ENCODE data around the gene ZNF202.
"Not testable (repeated sequence)": the region's sequence is repeated elsewhere in the genome, so short reads cannot be mapped to it uniquely, and the experiment has no call there.

The ZNF202 gene

DNA sequence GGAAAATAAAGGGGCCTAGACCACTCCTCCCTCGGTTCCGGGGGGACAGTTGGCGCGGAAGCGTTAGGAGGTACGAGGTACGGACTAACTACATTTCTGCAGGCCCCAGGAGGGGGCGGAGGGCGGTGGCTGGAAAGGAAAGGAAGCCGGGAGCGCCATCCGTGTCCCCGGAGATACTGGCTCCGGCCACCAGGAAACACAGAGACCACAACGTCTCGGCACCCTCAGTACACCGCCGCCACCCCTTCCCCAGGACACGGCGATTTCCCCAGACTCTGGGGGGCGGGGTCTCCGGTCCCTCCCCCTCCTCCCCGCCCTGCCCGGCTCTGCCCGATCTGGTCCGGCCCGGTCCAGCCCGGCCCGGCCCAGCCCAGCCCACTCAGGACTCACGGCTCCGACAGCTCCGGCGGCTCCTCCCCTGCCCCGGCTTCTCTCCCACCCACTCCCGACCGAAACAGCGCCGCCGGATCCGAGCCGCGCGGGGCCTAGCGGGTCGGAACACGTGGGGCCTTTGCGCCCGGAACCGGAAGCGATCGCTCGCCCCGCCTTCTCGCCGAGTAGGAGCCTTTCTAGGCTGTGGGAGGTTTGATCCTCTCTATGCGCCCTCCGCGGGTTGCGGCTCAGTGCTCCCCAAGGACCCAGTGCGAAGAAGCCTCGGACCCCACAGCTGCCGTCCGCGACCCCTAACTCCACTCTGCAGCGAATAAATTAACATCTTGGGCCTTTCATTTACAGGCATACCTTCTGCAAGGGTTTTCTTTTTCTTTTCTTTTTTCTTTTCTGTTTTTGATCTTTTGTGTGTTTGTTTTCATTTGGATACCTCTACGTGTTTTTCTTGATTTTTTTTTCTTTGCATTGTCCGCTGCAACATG is at the start of gene ZNF202:
ZNF202 (minus strand) TSS at position 502 of the 872 bp plus-strand sequence. CDS start 10,772 bp downstream, outside the sequence.
- peak; percentile 48 for DNase-seq (ENCODE audit: low spot score)

GRCh38 chr11:123783536-123783935 is 42.1 kb upstream of the ZNF202 start:
- no peak for DNase-seq (ENCODE audit: low spot score)

DNA sequence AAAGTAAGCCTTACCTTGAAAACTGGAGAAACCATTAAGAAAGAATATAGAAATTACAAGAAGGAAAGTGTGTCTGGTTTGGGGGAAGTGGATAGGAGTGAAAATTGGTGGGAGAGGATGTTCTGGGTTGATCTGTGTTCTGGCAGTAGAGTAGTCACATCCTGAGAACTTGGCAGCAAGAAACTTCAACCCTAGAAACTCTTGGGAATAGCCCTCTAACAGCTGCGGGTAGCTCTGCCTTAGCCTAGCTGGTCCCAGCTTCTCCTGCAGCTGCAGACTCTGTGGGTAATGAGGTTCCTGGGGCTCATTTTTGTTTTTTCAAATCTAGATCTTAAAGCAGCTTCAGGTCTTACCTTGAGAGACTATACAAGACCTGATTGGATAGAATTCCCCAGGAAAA is 37.1 kb upstream of the ZNF202 start:
- no peak for DNase-seq (ENCODE audit: low spot score)

DNA sequence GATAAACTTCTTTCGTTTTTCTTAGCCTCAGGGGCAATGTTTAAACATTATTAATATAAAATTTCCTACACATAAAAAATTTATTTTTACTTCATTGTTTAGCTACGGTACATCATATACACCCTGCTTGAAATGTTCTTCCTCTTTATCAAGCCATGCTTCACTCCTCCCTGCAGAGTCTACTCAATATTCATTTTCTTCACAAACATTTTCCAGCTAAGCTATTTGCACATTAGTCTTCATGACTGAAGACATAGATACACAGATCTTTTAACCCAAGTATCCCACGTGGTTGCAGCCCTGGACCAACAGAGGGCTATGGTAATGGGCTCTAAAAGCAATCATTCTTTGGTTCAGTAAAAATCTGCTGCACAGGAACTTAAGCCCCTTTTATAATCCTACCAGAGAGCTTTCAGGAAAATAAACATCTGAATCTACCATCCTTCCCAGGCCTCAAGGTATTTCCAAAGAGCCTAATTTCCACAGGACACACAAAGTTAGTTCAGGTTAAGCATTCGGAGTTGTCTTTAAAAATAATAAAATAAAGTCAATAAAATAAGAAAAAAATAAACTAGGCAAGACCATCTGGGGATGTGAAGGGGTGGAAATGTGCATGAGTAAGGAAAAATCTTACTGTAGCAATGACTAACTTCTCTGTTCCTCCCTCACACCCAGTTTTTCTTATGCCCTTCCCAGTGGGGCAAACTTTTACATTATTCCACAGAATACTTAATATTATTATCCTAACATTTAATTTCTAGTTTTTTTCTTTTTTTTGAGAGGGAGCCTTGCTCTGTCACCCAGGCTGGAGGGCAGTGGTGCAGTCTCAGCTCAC is 34.5 kb upstream of the ZNF202 start:
- DNase-seq (ENCODE audit: low spot score): no peak

DNA sequence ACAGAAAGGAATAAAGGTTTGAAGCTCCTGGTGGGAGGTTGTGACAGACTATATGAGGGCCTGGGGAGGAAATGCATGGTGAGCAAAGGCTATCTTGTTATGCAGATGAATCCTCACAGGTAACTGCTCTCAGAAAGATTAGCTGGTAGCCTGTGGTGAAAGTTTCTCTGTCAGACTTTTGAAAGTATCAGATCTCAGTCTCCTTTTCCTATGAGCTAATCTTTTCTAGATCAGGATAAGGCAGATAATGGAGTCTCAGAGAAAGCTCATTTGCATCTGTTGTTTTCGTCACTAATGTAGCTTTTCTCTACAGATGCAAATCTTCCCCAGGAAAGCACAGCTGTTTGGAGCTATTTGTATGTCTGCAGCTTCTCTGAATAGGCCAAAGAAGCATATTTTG is 33.8 kb upstream of the ZNF202 start:
- no peak for DNase-seq (ENCODE audit: low spot score)

DNA sequence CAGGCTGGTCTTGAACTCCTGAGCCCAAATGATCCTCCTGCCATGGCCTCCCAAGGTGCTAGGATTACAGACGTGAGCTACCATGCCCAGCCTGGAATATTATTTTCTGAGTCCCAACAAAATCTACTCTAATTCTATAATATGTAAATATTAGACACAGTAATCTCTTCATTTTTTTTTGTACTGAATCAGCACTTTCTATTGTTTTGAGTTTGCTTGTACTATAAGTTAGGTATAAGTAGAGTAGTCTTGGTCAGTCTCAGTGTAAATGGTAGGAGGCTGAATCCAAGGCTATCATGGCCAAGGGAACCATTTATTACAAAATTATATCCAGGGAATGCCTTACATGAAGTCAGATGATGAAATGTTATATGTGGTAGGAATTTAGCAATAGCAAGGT is 32.5 kb upstream of the ZNF202 start:
- no peak for DNase-seq (ENCODE audit: low spot score)

- DNase-seq (ENCODE audit: low spot score): no peak
These were observed 31.6 kb upstream of the ZNF202 start for GRCh38 chr11:123773026-123773425.

- no peak for DNase-seq (ENCODE audit: low spot score)
These were observed 30.2 kb upstream of the ZNF202 start for GRCh38 chr11:123771664-123772063.

GRCh38 chr11:123770712-123771111 is 29.3 kb upstream of the ZNF202 start:
- no peak for DNase-seq (ENCODE audit: low spot score)

- no peak for DNase-seq (ENCODE audit: low spot score)
These were observed 24.1 kb upstream of the ZNF202 start for GRCh38 chr11:123765601-123766000.

GRCh38 chr11:123762422-123762821 is 21.0 kb upstream of the ZNF202 start:
- DNase-seq (ENCODE audit: low spot score): no peak

- no peak for DNase-seq (ENCODE audit: low spot score)
These were observed 19.4 kb upstream of the ZNF202 start for GRCh38 chr11:123760894-123761293.

GRCh38 chr11:123757976-123758375 is 16.5 kb upstream of the ZNF202 start:
- DNase-seq (ENCODE audit: low spot score): no peak

DNA sequence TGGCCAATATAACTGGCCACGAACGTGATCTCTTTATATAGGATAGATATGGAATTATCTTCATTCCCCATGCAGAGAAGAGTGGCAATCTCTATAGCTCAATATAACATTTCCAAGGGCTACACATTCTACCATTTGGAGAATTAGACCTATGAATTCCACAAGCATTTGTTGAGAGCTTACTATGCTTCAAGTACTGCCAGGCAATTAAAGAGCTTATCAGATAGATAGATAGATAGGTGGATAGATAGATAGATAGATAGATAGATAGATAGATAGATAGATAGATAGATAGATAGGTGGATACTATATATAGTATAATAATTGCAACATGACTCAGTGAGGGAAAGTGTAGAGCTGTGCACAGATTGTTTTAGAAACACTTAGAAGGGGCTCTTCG is 14.4 kb upstream of the ZNF202 start:
- no peak for DNase-seq (ENCODE audit: low spot score)

- no peak for DNase-seq (ENCODE audit: low spot score)
These were observed 13.9 kb upstream of the ZNF202 start for GRCh38 chr11:123755344-123755743.

- DNase-seq (ENCODE audit: low spot score): no peak
These were observed 12.7 kb upstream of the ZNF202 start, which contains the start of gene OR6X1 for GRCh38 chr11:123754101-123754568. OR6X1 (minus strand) TSS chr11:123754518; CDS start chr11:123754518, 0 bp downstream.

GRCh38 chr11:123753110-123753509 is 11.7 kb upstream of the ZNF202 start:
- DNase-seq (ENCODE audit: low spot score): no peak

GRCh38 chr11:123751781-123752180 is 10.3 kb upstream of the ZNF202 start:
- no peak for DNase-seq (ENCODE audit: low spot score)

DNA sequence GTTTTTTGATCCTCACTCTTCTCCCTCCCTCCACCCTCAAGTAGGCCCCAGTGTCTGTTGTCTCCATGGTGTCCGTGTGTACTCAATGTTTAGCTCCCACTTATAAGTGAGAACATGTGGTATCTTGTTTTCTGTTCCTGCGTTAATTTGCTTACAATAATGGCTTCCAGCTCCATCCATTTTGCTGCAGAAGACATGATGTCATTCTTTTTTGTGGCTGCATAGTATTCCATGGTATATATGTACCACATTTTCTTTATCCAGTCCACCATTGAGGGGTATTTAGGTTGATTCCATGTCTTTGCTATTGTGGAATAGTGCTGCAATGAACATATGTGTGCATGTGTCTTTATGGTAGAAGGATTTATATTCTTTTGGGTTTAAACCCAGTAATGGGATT is 6.9 kb upstream of the ZNF202 start:
- DNase-seq (ENCODE audit: low spot score): not testable (repeated sequence)

DNA sequence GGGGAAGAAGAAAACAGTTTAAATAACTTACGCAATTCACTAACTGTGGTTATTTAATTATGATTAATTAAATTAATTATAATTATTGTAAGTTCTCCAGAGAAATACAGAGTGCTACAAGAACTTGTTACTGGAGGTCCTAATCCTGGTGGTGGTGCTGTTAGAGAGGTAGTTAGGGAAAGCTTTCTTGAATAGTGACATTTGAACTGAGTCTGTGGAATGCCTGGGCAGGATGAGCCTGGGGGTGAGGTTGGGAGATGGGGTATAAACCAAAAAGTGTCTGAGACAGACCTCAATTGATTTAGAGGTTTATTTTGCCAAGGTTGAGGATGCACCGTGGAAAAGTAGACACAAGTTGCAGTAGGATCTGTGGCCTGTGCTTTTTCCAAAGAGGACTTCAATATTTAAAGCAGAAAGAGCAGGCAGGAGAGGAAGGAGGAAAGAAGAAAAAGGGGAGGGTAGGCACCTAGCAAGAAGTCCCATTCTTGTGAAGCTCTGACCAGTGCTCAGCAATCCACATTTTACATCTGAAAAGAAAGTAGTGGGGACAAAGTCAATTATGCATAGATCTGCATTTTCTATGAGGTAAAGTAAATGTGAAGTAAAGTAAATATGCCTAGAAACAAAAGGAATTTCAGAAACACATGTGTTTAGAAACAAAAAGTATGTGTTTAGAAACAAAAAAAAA is 4.4 kb upstream of the ZNF202 start:
- no peak for DNase-seq (ENCODE audit: low spot score)

- no peak for DNase-seq (ENCODE audit: low spot score)
These were observed 1.3 kb upstream of the ZNF202 start for GRCh38 chr11:123742724-123743120.

GRCh38 chr11:123742031-123742723 is 717 bp upstream of the ZNF202 start:
- DNase-seq (ENCODE audit: low spot score): no peak

Measured in HuH-7.5 (cell line).